HG02571 (cell line): ENCODE measurements around the gene GALNT18.
"Not testable (repeated sequence)": the region's sequence is repeated elsewhere in the genome, so short reads cannot be mapped to it uniquely, and the experiment has no call there.

ENCODE experiments used
- ATAC-seq: cut with Tn5 transposase; IDR thresholded peaks from one replicate; pipeline ENCODE4 v1.9.1; 2021; ENCODE audit warnings: mild to moderate bottlenecking, moderate library complexity; ENCODE audit not compliant: unreplicated experiment

Gene GALNT18

GRCh38 chr11:11468954-11469353 is 152.9 kb downstream of the GALNT18 start:
- no peak for ATAC-seq

- no peak for ATAC-seq
Measured at GRCh38 chr11:11467312-11467711, 154.5 kb downstream of the GALNT18 start.

- no peak for ATAC-seq
Measured at GRCh38 chr11:11464555-11464954, 157.2 kb downstream of the GALNT18 start.

- no peak for ATAC-seq
Measured at GRCh38 chr11:11463405-11463804, 158.4 kb downstream of the GALNT18 start.

GRCh38 chr11:11461473-11461872 is 160.3 kb downstream of the GALNT18 start:
- no peak for ATAC-seq

GRCh38 chr11:11459578-11459977 is 162.2 kb downstream of the GALNT18 start:
- no peak for ATAC-seq

GRCh38 chr11:11458485-11458884 is 163.3 kb downstream of the GALNT18 start:
- no peak for ATAC-seq

GRCh38 chr11:11458001-11458400 is 163.8 kb downstream of the GALNT18 start:
- no peak for ATAC-seq

- no peak for ATAC-seq
Measured at GRCh38 chr11:11456866-11457265, 164.9 kb downstream of the GALNT18 start.

GRCh38 chr11:11454671-11455223 is 167.1 kb downstream of the GALNT18 start:
- ATAC-seq: no peak

GRCh38 chr11:11451501-11452005 is 170.3 kb downstream of the GALNT18 start:
- peak; percentile 80 for ATAC-seq

GRCh38 chr11:11450744-11451362 is 171.0 kb downstream of the GALNT18 start:
- ATAC-seq: no peak

- ATAC-seq: no peak
Measured at GRCh38 chr11:11449327-11449726, 172.5 kb downstream of the GALNT18 start.

- ATAC-seq: no peak
Measured at GRCh38 chr11:11448626-11449025, 173.2 kb downstream of the GALNT18 start.

- ATAC-seq: not testable (repeated sequence)
Measured at GRCh38 chr11:11447601-11448000, 174.2 kb downstream of the GALNT18 start.

GRCh38 chr11:11446967-11447366 is 174.8 kb downstream of the GALNT18 start:
- no peak for ATAC-seq

GRCh38 chr11:11446564-11446963 is 175.2 kb downstream of the GALNT18 start:
- no peak for ATAC-seq

- no peak for ATAC-seq
Measured at GRCh38 chr11:11445441-11446185, 176.2 kb downstream of the GALNT18 start.

GRCh38 chr11:11444804-11445131 is 177.0 kb downstream of the GALNT18 start:
- no peak for ATAC-seq

- ATAC-seq: no peak
Measured at GRCh38 chr11:11444027-11444803, 177.6 kb downstream of the GALNT18 start.

- no peak for ATAC-seq
Measured at GRCh38 chr11:11442791-11443190, 179.0 kb downstream of the GALNT18 start.
